Measurements from ENCODE around the gene GAD2.

The GAD2 gene

DNA sequence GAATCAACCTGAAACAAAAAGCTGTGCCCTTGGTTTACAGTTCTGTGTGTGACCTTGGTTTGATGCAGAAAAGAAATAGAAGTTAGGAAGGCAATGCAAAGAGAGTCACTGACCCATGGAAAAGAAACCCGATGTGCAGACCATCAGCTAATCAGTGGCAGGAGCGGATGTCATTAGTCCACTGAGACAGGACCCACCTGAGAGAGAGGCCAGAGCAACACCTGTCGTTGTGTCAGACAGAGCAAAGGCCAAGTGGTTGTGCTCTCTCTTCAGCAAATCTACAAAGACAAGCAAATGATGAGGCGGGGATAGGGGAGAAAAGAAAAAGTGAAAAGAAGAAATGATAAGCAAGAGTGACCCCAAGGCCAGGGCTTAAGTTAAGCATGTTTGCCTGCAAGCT lies 8.7 kb downstream of the GAD2 start:
- DNase-seq, result no peak

DNA sequence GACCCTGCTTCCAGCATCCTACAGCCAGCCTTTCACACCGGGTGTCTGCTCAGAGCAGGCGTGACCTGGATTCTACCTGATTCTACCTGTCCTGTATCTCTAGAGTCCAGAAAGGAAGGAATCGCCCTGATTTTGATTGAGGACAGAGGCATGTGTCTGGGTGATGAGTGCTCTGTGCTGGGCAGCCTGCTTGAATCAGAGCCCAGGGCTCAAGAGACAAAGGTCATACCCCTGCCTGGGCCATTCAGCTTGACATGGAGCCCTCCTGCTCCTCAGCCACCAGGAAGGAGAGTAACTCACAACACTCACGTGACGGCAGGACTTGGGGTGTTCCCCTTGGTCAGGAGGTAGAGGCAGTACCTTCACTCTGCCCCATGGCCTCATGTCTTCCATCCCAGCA lies 11.2 kb downstream of the GAD2 start:
- no peak for DNase-seq

DNA sequence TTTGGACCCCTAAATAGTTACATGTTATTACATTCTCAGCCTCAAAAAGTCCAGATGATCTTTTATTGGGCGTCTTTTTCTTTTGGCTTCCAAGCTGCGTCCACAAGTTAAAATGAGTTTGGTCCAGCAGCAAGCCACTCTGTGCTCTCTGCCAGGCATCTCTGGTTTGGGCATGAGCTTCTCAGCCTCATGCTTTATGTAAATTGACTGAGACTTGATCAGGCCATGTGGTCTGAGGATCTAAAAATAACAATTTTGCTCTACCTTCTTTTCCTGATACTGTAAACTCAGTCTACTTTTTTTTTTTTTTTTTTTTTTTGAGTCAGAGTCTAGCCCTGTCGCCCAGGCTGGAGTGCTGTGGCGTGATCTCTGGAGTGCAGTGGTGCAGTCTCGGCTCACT lies 15.6 kb downstream of the GAD2 start:
- DNase-seq, result no peak

DNA sequence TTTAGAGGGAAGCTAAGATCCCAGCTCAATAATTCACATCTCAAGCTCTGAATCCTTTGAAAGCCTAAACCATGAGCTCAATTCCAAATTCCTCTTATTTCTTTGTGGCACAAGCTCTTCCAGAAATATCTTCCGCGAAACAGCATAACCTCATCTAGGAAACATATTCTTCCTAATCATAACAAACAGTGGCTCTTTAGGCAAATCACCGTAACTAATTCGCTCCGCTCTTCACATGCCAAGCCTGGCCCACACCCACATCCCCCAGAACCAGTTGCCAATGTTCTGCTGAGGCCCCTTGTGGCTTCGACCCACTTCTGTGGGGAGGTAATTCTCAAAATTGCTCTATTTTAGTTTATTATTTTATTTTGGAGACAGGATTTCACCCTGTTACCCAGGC lies 19.2 kb downstream of the GAD2 start:
- DNase-seq, result no peak

DNA sequence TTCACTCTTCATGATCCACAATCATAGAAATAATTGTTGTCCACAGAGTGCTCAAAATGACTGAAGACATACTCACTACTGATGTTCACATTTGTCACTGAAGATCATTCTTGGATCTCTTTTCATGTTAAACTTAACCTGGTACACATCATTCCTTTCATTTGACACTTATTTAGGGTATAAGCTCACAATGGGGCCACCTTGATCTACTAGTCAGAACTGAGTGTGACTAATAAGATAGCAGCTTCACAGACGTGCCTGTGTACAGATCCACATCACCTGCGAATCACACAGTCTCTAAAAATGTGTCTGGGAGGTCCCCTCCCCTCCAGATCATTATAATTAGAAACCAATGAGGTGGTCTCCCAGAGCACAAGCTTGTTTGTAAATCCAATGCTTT lies 21.8 kb downstream of the GAD2 start:
- DNase-seq, result no peak

DNA sequence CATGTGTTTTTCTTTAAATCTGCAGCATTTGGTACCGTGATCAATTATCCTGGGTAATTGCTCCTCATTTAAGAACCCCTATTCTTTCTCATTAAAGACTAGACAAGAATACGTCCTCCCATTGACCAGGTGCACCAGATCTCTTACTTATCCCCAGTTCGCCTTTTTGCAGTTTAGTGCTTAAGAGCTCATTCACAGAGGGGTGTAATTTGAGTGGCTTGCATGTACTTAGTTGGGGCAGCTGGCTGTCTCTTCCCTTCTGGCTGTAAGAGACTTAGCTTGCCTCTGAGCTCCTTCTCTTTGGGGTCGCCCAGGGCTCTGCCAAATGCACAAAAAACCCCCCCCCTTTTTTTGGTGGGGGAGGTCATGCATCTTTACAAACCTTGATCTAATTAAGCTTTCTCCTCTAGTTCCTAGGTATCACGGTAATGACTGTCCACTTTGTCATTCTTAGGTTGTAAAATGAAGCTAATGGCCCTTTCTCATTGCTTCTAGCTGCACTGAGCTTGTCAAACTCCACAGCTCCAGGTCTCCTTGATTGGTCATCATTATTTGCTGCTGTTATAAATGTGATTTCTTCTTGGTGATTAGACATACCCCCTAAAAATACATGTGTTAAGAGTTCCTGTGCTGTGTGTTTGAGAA lies 26.3 kb downstream of the GAD2 start:
- no peak for DNase-seq

DNA sequence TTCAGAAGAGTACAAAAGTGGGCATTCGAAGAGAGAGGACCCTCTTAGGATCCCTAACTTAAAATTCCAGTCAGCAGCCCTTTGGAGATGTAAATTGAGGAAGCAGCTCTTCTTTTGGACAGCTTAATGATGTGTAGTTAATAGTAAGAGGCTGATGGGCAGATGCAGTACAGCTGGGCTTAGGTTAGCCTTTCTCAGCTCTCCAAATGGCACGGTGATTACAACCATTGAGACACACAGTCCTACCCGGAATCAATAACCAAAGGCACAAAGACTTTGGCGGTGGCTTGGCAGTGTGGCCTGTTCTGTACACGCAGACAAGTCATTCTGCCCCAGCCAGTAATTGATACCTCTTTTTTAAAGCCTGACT lies 26.8 kb downstream of the GAD2 start:
- no peak for DNase-seq

DNA sequence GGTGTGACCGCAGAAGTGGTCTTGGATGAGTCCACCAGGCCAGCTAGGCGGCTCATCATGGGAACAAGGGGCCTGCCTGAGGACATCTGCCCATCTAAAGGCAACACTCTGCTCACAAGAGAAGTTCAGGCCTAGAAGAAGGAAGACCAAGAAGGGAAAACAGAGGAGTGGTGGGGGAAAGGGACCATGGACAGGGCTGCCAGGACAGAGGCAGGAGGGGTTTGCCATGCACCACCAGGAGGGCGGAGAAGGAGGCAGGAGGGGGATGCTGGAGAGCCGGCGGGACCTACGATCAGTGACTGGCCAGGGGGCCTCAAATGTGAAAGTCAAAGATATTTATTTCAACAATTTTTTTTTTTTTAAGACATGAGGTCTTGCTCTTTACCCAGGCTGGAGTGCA lies 33.1 kb downstream of the GAD2 start:
- no peak for DNase-seq

DNA sequence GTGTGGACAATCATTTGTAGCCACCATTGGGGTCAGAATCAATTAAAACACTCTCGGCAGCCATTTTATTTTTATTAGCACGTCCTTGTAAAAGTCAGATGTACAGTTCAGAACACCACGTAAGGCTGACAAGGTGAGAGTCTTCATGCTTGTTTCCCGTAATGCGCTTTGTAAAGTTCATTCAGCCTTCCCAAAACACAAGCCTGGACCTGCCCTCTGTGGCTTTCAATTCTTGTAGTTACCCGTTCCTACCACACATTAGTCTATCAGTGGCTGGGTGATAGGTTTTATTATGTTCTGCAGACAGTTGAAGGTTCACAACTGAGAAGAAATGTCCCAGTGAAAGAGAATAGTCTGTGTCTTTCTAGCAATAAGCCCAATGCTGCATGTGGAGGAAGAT lies 35.4 kb downstream of the GAD2 start:
- DNase-seq, result no peak

DNA sequence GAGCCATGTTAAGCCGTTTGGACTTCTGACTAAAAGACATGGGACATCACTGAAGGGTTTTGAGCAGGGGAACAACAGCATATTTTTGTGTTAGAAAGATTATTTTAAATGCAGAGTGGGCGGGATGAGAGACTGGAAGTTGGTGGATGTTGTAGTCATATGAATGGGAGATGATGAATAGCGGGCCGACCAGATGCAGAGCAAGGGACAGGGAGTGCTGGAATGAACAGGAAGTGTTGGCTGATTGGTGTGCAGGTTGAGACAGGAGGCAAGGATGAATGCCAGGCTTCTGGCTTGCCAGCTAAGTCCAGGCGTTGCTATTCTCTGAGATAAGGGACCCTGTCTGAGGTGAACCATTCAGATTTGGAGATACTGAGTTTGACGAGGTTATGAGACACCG lies 38.0 kb downstream of the GAD2 start:
- no peak for DNase-seq

DNA sequence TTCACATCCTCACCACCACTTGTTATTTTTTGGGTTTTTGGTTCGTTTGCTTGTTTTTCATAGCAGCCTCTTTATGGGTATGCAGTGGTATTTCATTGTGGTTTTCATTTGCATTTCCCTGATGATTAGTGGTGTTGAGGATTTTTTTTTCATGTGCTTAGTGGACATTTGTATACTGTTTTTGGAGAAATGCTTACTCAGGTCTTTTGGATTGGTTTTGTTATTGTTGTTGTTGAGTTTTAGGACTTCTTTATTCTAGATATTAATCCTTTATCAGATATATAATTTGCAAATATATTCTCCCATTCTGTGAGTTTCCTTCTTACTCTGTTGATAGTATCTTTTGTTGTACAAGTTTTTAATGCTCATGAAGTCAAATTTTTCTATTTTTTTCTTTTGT lies 42.8 kb downstream of the GAD2 start:
- no peak for DNase-seq

DNA sequence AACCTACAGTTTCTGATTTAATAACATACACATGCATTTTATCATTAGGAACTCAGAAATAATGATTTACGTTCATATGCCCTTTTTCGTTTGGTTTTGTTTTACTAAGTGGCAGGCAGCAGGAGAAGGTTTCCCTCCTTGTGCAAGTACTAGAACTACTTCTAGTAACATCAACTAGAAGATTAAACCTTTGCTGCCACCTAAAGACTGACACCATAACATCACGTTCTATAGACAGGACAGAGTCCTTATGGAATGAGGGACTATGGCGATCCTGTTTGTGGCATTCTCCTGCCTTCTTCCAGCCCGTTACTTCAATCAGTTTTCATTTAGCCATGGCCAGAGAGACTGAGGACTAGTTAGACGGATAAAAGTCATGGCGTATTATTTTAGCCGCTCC lies 53.2 kb downstream of the GAD2 start:
- no peak for DNase-seq

DNA sequence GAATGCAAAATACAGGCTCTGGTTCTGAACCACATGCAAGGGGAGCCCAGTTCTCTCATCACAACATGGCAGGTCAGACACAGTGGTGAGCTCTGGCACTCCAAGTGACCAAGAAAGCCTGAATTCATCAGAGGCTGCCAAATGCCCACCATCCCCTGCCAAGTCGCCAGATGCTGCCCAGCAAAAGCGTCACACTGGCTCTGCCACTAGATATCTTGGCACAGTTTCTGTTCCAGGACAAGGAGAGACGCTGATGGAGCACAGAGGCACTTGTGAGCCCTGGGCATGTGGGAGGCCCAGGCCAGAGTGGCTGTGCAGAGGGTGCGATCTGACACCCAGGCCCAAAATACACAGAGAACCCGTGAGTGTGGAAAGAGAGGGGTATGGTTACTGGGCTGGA lies 57.8 kb downstream of the GAD2 start:
- no peak for DNase-seq

DNA sequence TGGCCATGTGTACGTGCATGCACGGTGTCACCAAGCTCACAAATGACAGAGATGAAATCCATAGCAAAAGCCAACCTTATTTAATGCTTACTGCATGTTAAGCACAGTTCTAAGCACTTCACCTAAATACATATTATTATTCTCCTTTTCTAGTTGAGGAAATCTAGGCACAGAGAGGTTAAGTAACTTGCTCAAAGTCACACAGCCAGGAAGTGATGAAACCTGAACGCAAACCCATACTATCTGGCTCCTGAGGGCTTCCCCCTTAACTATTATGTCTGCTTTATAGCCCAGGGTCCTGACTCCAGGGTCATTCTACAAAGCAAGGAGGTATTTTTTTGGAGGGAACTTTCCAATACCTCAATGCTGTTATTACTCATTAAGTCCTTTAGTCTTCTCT lies 61.7 kb downstream of the GAD2 start:
- DNase-seq, result no peak

DNA sequence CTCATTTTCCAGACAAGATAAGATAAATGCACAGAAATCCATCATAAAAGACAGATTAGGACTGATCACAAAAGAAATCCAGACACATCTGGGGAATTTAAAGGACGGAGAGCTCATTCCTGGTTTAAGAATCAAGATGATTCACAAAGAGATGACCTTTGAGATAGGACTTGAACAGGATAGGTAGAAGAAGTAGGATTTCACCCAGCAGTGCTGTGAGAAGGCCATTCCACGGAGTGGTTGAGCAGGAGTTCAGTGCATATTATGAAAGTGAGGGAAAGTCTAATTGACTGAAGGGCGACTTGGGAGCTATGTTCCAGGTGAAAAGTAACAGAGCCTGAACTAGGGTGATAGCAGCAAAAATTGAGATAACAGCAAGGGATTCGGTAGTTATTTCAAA lies 73.7 kb downstream of the GAD2 start:
- DNase-seq, result no peak

DNA sequence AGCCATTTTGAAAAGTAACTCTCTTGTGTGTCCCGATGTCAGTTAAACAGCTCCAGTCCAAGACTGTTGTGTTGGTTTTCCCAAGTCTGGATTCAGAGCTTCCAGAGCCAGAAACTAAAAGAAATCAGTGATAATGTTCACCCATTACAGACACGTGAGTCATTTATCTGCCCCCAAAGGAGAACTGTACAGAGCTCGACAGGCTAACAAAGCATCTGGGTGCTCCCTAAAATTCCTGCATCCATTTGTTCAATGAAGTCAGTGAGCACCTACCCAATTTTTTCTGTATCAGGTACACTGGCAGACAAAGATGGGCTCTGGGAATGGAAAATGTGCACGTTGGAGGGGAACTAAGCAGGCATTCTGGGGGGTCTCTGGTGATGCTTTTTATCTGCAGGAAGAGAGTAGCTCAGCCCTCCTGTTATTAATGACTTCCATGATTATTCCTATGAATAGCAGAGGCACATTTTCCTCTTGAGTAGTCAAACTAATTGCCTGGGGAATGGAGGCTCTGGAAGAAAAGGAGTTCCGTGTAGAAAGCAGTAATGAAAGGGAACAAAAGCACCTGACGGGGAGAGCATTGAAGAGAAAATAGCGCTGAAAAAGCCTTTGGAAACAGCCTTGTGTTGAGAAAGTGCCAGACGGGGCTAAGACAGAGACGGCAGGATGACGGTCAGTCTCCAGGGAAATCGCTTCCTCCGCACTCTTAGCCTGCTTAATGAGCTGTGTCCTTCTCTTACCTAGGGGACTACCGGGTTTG lies 75.3 kb downstream of the GAD2 start:
- DNase-seq, result no peak

DNA sequence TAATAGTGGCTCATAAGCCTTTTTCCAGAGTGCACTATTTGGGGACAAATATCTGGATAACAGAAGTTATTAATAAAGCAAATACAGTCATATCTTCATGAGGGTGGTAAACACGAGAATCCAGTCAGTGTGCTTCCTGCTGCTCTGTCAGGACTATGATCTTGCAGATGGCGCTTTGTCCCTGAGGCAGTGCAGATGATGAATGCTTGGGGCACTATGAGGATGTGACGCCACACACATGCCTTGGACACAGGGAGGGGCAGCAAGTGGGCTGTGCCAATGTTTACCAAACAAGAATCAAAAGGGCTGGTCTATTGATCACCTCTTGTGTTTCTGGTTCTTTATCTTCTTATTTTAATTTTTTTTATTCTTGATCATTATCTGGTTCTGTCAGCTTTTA lies 79.8 kb downstream of the GAD2 start:
- DNase-seq, result no peak

DNA sequence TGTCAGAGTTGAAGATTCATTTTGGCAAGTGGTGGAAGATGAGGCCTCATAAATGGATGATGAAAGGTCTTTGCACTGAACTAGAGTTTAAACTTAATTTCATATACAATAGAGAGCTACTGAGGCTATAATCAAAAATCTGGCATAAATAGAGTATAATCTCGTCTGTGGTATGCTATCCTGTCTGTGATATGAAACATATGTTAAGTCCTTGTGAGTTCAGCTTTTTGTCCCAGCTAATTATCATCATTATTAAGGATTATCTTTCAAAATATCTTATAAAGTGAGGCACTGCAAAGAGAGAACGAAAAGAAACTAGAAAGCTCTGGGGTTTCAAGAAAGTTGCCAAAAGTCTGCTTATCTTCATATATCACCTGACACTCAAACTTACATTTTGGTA lies 83.4 kb downstream of the GAD2 start:
- no peak for DNase-seq

DNA sequence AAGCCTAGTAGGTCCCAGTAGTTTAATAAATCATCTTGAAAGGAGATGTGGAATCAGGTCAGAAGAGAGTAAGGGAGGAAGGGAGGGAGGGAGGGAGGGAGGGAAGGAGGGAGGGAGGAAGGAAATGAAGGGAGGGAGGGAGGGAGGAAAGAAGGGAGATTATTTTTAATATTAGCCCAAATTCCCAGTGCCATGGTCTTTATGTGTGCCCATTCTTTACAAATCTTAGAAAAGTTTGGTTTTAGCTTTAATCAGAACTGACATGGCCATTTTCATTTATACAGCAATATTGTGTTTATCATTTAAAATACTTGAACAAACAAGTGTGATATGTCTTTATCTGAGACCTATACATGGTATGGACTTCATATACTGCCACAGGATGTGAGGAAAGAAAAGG lies 86.8 kb downstream of the GAD2 start:
- no peak for DNase-seq

DNA sequence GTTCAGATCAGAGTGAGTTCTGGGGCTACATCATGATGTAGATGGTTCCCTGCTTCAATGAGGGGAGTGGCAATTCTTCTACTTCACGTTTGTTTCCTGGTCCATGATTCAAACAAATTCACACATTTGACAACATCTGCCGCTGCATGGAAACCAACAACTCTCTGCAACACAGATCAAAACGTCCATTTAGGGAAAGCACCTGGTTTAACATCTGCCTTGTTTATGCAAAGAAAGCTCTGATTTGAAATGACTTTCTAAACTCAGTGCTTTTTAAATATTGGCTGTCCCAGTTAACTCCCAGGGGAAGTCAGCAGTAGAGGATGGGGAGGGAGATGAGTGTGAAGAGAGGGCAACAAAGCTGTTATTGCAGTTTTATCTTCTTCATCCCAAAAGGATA lies 93.8 kb downstream of the GAD2 start:
- no peak for DNase-seq

DNA sequence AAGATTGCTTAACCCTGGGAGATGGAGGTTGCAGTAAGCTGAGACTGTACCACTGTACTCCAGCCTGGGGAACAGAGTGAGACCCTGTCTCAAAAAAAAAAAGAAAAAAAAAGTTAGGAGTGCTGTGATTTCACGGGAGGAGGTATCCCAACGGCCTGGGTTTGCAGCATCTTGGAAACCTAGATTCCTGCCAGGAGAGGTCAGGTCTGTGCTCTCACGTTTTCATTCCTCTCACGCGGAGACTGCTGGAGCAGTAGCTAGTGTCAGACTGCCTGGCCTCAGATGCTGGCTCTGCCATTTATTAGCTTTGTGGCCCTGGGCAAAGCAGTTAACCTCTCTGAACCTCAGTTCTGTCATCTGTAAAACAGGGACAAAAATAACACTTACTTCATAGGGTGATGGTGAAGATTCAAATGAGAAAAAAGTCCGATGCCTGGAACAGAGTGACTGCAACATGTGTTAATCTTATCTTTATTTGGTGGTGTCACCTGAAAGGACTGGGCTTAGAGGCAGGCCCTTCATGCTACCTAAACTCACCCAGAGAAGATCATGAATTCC lies 94.9 kb downstream of the GAD2 start:
- DNase-seq, result no peak

DNA sequence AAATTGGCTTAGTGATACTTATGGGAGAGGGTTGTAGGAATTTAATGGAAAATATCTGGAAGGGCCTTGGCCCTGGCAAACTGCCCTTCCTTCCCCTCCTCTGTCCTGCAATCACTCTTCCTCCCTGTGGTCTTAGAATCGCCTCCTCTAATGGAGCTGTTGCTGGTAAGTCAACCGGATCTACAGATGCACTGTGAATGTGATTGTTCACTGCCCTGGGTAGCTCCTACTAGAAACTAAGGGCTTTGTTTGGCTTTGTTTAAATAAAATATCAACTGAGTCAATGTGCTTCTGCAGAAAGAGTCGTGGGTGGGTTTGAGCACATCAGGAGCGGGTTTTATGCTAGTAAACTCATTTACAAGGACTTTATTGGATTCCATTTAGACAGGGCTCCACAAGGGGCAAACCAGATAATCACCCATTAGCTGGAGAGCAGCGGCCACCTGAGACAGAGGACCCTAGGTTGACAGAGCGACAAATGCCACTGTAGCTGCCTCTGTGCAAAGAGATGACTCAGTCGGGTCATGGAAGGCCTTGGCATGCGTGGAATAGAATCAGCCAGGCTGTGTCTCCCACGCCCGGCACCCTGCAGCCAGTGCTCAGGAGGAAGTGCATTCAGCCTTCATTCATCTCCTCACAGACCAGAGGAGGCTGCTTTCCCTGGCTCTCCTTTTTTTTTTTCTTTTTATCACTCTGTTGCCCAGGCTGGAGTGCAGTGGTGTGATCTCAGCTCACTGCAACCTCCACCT lies 97.9 kb downstream of the GAD2 start:
- no peak for DNase-seq

DNA sequence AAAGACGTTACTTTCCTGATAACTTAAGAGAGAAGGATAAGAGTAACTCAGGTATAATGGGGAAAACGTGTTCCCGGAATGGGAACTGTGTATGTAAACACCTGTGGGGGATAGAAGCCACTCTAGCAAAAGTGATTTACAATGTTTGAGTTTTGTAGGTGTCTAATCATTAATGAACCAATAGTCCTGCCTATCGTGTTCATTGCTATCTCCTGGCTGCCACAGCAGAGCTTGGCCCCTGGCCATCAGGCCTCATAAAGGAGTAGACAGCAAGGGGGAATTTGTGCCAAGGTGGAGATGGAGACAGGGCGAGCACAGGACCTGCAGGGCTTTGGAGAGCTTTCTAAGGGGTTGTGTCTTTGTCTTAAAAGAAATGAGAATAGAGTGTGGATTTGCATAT lies 102.1 kb downstream of the GAD2 start:
- DNase-seq, result no peak

DNA sequence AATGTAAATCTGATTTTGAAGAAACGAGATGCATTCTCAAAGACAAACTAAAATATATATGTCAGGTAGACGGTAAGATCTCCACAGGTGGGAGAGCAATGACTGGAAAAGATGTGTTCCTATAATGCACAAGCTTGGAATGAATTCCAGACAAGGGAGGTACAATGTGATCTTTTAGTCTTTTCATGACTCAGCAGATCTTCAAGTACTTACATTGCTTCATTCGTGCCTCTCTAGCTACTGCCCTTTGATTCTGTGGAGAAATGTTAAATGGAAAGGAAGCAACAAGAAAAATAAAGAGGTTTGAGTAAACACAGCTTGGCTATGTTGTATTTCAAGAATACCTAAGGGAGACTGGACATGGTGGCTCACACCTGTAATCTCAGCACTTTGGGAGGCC lies 106.6 kb downstream of the GAD2 start:
- no peak for DNase-seq

Measured in central memory CD4-positive, alpha-beta T cell (primary cell).